Keratinocyte (primary cell): ENCODE data around the gene OSR1. TPM values are rescaled to one million over a fixed set of nuclear protein-coding genes. Genes with fewer than 3 reads are reported as not detected.
A peak's percentile ranks its signal among the peaks of the same experiment; 100 is the strongest.

Experiments used
- DNase-seq: peaks from one replicate; pipeline ENCODE4 v3.0.0-alpha.2; 2011; ENCODE audit warnings: low read depth, missing footprints, low spot score
- FAIRE-seq: peaks from 2 replicates; lab custom pipeline; 2011; peaks lifted over from hg19 to GRCh38; lab: Jason Lieb, UNC
- H2AFZ ChIP-seq: 2 replicates; pipeline ENCODE4 v1.6.0; 2012; ENCODE audit warnings: low read length, control low read depth, inconsistent platforms; ENCODE audit not compliant: control insufficient read depth
- H3K27ac ChIP-seq: 2 replicates; pipeline ENCODE4 v1.5.1; 2011; ENCODE audit warnings: low read length; ENCODE audit not compliant: control insufficient read depth, insufficient read depth
- H3K27me3 ChIP-seq: 3 replicates; pipeline ENCODE4 v1.6.0; 2011; ENCODE audit warnings: low read length; ENCODE audit not compliant: control insufficient read depth, insufficient read depth; ENCODE audit errors: extremely low read depth
- H3K36me3 ChIP-seq, 2 experiments: 2 replicates in 1 of 2; 3 replicates in 1 of 2; pipeline ENCODE4 v1.5.1; 2011; ENCODE audit warnings: low read length in 2 of 2, mild to moderate bottlenecking in 1 of 2; ENCODE audit not compliant: control insufficient read depth in 2 of 2, insufficient read depth in 2 of 2; ENCODE audit errors: extremely low read depth in 1 of 2
- H3K4me1 ChIP-seq: 3 replicates; pipeline ENCODE4 v1.5.1; 2011; ENCODE audit warnings: low read length; ENCODE audit not compliant: control insufficient read depth, insufficient read depth; ENCODE audit errors: extremely low read depth
- H3K4me2 ChIP-seq: 3 replicates; pipeline ENCODE4 v1.6.0; 2011; ENCODE audit warnings: low read depth, low read length; ENCODE audit not compliant: control insufficient read depth, insufficient read depth; ENCODE audit errors: extremely low read depth
- H3K4me3 ChIP-seq, 3 experiments: fragments of 200-600 bp in 1 of 3; sonication (generic) in 1 of 3; 2 replicates in 2 of 3; 3 replicates in 1 of 3; pipeline ENCODE4 v1.5.1; 2011 to 2016; ENCODE audit warnings: low read length in 3 of 3, mild to moderate bottlenecking in 3 of 3, control low read depth in 2 of 3, inconsistent platforms in 1 of 3, low read depth in 1 of 3, mixed read lengths in 1 of 3, mixed run types in 1 of 3, moderate library complexity in 1 of 3; ENCODE audit not compliant: control insufficient read depth in 2 of 3, insufficient read depth in 2 of 3; ENCODE audit errors: extremely low read depth in 1 of 3
- H3K79me2 ChIP-seq: 2 replicates; pipeline ENCODE4 v1.6.0; 2012; ENCODE audit warnings: low read length; ENCODE audit not compliant: control insufficient read depth, insufficient read depth
- H3K9ac ChIP-seq: 3 replicates; pipeline ENCODE4 v1.6.0; 2011; ENCODE audit warnings: low read length; ENCODE audit not compliant: control insufficient read depth, insufficient read depth; ENCODE audit errors: extremely low read depth
- H3K9me1 ChIP-seq: 3 replicates; pipeline ENCODE4 v1.6.0; 2011; ENCODE audit warnings: low read length; ENCODE audit not compliant: control insufficient read depth, insufficient read depth; ENCODE audit errors: extremely low read depth
- H3K9me3 ChIP-seq: 2 replicates; pipeline ENCODE4 v1.5.1; 2012; ENCODE audit warnings: low read depth, low read length; ENCODE audit not compliant: control insufficient read depth
- H4K20me1 ChIP-seq: 3 replicates; pipeline ENCODE4 v1.6.0; 2011; ENCODE audit warnings: low read length; ENCODE audit not compliant: control insufficient read depth, insufficient read depth; ENCODE audit errors: extremely low read depth
- CTCF ChIP-seq, 3 experiments: IDR thresholded peaks in 1 of 3; conservative IDR thresholded peaks in 1 of 3; optimal IDR thresholded peaks in 1 of 3; 2 replicates in 2 of 3; 3 replicates in 1 of 3; pipeline versions ENCODE3 to v1.5.1; 2011; ENCODE audit warnings: low read length in 3 of 3, mild to moderate bottlenecking in 3 of 3, moderate library complexity in 2 of 3, control low read depth in 1 of 3, inconsistent platforms in 1 of 3; ENCODE audit not compliant: insufficient read depth in 2 of 3; ENCODE audit errors: extremely low read depth in 1 of 3
- EZH2 ChIP-seq: IDR thresholded peaks from one replicate; pipeline ENCODE4 v1.6.1; 2012; ENCODE audit warnings: inconsistent platforms, mild to moderate bottlenecking, low read length, moderate library complexity
- dilution Hi-C: fragments of 300-500 bp; cut with MboI; formaldehyde crosslinking; loops from one replicate; pipeline ENCODE4 v1.7.0; 2020; ENCODE audit warnings: low sequenced_read_pairs; ENCODE audit not compliant: extremely low pct_ligation_motif_present
- polyA plus RNA-seq, 5 experiments: library from polyadenylated mRNA; depleted of rRNA in 3 of 5; stranded (reverse) in 3 of 5; stranded (forward) in 1 of 5; unstranded in 1 of 5; fragments of >200 nt; gene quantifications; 1 replicate in 1 of 5; 2 replicates in 3 of 5; 3 replicates in 1 of 5; pipeline versions ENCODE4 v1.2.1 to v1.2.3, GENCODE V29; 2011 to 2012; ENCODE audit warnings: missing spikeins in 2 of 5, low read depth in 1 of 5, low replicate concordance in 1 of 5

Gene OSR1
- polyA plus RNA-seq, 1 donor (not counting 4 experiments of a cell fraction or from before 2014, with no cell fraction given), result 0.09 TPM

- peak overlapping the region; percentile 22 for H3K4me2 ChIP-seq
- H3K9me1 ChIP-seq, result no peaks in the 10 kb centered on the region
- H3K9ac ChIP-seq, result no peak overlapping the region
- H3K9me3 ChIP-seq, result no peaks in the 10 kb centered on the region
- dilution Hi-C loops, result no loop called here
- peaks cover 14% of the 10 kb centered on the region for H3K4me1 ChIP-seq
- H3K27me3 ChIP-seq, result peaks cover 37% of the 10 kb centered on the region
- no peaks in the 10 kb centered on the region for H3K36me3 ChIP-seq
- H4K20me1 ChIP-seq, result no peaks in the 10 kb centered on the region
- H3K4me3 ChIP-seq, result no peak overlapping the region
- H2AFZ ChIP-seq, result no peak overlapping the region
- no peak for FAIRE-seq
- no peak overlapping the region for H3K27ac ChIP-seq
- DNase-seq, result no peak
- H3K79me2 ChIP-seq, result peaks cover 10% of the 10 kb centered on the region
- TF ChIP-seq EZH2, result no peak
- TF ChIP-seq CTCF (optimal IDR thresholded peaks at IDR 0.05 in 1 of 3, IDR thresholded peaks at IDR 0.05 in 1 of 3, conservative IDR thresholded peaks at IDR 0.05 in 1 of 3; ENCODE audit: extremely low read depth in 1 of 3, insufficient read depth in 2 of 3, low read length in 3 of 3), result no peak
Measured at GRCh38 chr2:19348692-19349091, 9.7 kb downstream of the OSR1 start.

- no peaks in the 10 kb centered on the region for H4K20me1 ChIP-seq
Measured at GRCh38 chr2:19347619-19348562, 10.5 kb downstream of the OSR1 start.

More at GRCh38 chr2:19347619-19348562, 10.5 kb downstream of the OSR1 start:
- Histone ChIP-seq H3K4me3 (peak overlapping the region; percentile 79 to 89 (median 85)), H3K4me1 (peaks cover 14% of the 10 kb centered on the region), H3K9ac (peak overlapping the region; percentile 97), H2AFZ (peak overlapping the region; percentile 98), H3K27ac (peak overlapping the region; percentile 93), H3K79me2 (peaks cover 10% of the 10 kb centered on the region), H3K4me2 (peak overlapping the region; percentile 82), H3K9me3 (no peaks in the 10 kb centered on the region), H3K9me1 (no peaks in the 10 kb centered on the region), H3K36me3 (no peaks in the 10 kb centered on the region), H3K27me3 (peaks cover 29% of the 10 kb centered on the region)
- TF ChIP-seq CTCF (optimal IDR thresholded peaks at IDR 0.05 in 1 of 3, IDR thresholded peaks at IDR 0.05 in 1 of 3, conservative IDR thresholded peaks at IDR 0.05 in 1 of 3; ENCODE audit: extremely low read depth in 1 of 3, insufficient read depth in 2 of 3, low read length in 3 of 3) (no peak), EZH2 (no peak)
- dilution Hi-C loops, result no loop called here
- DNase-seq (peak; percentile 85), FAIRE-seq (peak; percentile 51)
